Activated CD4-positive, CD25-positive, alpha-beta regulatory T cell treated with anti-CD3 and anti-CD28 coated beads, Interleukin-2, amount 50 U/mL, for 24 hours (primary cell): ENCODE results near the gene PLCB3.

ENCODE experiments used
- ATAC-seq, 2 donors: fragments of 150-1000 bp; cut with Tn5 transposase; one replicate each; pipeline ENCODE4 v1.10.0; 2021; ENCODE audit warnings: mild to moderate bottlenecking in 1 of 2, moderate library complexity in 1 of 2

Gene PLCB3

GRCh38 chr11:64237484-64237951 is 13.8 kb upstream of the PLCB3 start:
- ATAC-seq: no peak

DNA sequence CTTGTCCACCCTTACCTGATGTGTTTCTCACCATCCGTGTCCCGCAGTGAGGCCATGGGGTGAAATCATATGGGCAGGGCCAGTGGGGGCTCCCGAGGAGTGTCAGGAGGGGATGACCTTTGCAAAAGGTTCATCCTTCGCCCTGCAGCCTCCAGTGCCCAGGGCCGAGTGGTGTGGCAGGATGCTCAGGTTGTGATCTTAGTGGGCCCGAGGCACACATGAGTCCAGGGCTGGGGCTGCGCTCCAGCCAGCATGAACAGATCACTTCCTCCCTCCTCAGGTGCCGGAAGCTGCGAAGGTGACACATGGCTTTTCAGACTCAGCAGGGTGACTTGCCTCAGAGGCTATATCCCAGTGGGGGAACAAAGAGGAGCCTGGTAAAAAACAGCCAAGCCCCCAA is 13.3 kb upstream of the PLCB3 start:
- no peak for ATAC-seq

- ATAC-seq: no peak
These were observed 12.3 kb upstream of the PLCB3 start for GRCh38 chr11:64238999-64239398.

DNA sequence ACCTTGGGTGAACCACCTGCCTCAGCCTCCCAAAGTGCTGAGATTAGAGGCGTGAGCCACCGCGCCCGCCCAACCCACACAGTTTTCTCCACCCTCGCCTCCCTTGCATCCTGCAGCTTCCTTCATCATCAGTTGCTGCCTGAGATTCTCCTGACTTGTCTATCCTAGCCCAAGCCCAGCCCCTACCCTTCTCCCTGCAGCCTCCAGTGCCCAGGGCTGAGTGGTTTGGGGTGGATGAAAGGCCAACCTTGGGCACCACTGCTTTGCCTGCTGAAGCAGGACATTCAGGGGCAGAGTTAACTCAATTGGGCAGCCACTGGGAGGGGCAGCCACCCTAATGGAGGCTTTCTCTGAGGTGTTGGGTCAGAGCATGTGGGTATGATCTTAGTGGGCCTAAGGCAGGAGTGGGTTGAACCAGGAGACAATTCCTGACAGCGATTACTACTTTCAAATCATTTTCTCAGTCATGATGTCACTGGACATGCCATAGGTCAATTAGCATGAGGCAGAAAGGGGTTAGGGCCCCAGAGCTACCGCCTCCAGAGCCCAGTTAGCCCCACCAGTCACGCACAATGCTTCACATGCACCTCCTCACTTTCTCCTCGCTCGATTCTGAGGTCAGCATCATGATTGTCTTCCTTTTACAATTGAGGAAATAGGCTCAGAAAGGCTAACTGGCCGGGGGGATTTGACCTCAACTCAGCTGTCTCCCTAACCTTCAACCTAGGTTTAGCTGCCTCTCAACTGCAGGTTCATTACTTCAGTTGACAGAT is 11.5 kb upstream of the PLCB3 start:
- no peak for ATAC-seq

DNA sequence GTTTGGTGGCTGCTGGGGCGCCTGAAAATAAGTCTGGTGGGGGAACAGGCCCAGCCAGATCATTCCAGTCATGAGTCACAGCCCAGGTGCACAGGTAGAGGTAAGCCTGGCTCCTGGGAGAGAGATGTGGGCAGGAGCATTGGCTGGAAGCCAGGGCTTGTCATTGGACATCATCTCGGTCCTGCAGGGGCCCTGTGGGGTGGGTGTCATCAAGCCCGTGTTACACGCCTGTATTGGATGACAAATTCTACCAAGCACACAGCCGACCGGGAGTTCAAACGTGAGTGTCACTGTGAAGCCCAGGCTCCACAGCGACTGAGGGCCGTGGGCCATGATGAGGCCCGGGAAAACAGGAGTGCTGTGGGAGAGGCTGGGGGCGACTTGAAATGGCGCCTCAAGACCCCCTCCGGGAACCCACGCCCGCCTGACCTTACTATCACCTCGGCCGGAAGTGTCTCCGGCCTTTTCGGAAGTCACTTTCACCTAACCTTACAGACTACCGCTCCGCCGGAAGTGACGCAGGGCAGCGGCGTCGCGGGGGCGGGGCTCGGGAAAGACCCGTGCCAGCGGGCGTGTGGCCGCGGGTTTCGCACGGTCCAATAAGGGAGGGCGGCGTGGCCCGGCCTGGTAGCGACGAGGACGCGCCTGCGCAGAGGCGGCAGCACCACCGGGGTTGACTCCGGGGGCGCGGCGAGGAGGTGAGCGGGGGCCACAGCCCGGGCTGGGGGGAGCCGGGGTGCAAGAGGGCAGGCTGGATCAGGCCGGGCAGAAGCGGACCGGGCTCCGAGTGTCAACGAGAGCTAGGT is 10.7 kb upstream of the PLCB3 start, which contains the start of gene FKBP2:
FKBP2 (plus strand) TSS at position 661 of the 806 bp plus-strand sequence. CDS start 1,293 bp downstream, outside the sequence.
- ATAC-seq: peak; percentile 58 to 68

GRCh38 chr11:64241241-64241490 is 10.2 kb upstream of the PLCB3 start:
- ATAC-seq: peak; percentile 74

- ATAC-seq: peak in 1 of 2 donors; percentile 71
These were observed 9.6 kb upstream of the PLCB3 start for GRCh38 chr11:64241491-64242374.

- ATAC-seq: no peak
These were observed 8.0 kb upstream of the PLCB3 start for GRCh38 chr11:64243236-64243854.

DNA sequence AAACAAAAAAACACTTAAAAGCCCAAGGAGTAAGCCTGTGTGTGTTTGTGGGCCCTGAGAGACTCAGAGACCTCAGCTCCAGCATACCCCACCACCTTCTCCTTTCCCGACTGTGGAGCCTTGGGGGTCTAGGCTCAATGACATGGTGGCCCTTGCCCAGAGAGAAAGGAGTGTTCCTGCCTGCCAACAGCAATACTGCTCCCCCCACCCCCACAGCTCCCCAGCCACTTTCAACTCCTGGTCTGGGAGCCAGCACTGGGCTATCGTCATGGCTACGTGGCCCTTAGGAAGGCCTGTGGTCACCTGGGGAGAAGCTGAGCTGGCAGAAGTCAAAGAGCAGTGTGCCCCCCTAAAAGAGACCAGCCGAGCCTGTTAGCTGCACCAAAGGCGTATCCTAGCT is 7.2 kb upstream of the PLCB3 start:
- no peak for ATAC-seq

- no peak for ATAC-seq
These were observed 6.4 kb upstream of the PLCB3 start for GRCh38 chr11:64244966-64245365.

GRCh38 chr11:64245401-64245796 is 5.9 kb upstream of the PLCB3 start:
- ATAC-seq: no peak

DNA sequence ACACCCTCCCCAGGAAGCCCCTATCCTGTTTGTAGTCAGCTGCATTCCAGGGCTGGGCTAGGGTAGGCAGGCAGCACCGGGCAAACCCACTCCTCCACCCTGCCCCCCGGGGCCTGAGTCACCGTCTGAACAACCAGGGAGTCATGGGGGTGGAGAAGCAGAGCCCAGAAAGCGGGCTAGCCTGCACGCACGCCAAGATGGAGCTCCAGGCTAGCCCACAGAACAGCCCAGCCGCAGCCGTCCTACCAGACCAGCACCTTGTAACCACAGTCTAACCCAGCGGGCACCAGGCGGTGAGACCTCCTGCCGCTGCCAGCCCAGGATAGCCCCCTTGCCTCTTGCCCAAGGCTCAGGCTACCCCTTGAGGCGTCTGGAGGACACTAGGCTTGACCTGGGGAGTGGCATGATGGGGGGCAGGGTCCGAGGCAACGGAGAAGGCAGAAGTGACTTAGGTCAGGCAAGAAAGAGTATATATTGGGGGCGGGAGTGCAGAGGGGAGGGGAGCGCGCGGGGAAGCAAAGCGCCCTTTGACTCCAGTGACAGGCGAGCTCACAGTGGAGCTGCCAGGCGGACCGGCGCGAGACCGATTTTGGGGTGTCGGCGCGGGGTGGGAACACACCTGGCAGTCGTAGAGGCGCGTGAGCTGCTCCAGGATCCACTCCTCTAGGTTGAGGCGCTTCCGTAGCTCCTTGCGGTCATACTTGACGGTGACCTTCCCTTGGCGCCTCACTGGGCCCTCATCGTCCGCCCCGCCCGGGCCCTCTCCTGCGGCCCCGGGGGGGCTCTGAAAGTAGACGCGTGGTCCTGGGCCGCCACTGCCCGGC is 5.3 kb upstream of the PLCB3 start:
- peak; percentile 25 to 34 for ATAC-seq

- peak; percentile 11 to 14 for ATAC-seq
These were observed 4.8 kb upstream of the PLCB3 start for GRCh38 chr11:64246621-64246870.

DNA sequence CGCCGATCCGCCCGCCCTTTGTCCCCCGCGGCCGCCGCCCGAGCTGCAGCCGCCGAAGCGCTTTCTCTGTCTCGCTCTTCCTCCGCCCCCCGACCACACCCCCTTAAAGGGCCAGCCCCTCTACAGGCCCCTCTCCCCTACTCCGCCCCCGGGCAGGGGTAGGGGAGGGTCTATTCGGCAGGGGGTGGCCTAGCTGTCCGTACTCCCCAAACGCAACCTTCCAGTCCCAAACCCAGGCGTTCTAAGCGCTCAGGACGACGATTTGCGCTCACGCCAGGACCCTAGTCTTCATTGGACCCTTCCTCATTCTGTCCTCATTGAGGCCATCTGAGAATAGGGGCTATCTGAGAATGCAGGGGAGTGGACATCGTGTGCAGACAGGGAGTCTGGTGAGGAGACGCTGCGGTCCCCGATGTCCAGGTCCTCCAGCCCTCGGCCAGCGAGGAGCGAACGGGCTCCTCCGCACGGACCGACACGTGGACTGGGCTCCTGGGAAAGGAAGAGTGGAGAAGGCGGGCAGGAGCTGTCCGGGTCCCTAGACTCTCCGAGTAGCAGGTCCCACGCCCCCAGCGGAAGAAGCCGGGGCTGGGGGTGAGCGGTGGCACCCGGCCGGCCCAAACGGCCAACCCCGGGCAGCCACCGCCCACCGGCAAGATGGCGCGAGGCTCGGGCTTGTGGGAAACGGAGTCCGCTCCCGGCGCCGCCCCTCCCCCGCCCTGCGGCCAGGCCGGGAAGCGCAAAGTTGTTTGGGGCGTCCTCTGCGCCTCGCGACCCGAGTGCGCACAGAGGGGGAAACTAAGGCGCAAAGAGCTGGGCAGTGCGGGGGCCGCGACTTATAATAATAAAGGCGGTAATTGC is 4.2 kb upstream of the PLCB3 start, which contains the start of gene PPP1R14B:
PPP1R14B (minus strand) TSS at position 73 of the 858 bp plus-strand sequence. CDS start 270 bp downstream, outside the sequence.
- ATAC-seq: peak; percentile 63 to 66

- no peak for ATAC-seq
These were observed 3.4 kb upstream of the PLCB3 start for GRCh38 chr11:64247729-64248531.

GRCh38 chr11:64248578-64248977 is 2.8 kb upstream of the PLCB3 start:
- ATAC-seq: no peak

DNA sequence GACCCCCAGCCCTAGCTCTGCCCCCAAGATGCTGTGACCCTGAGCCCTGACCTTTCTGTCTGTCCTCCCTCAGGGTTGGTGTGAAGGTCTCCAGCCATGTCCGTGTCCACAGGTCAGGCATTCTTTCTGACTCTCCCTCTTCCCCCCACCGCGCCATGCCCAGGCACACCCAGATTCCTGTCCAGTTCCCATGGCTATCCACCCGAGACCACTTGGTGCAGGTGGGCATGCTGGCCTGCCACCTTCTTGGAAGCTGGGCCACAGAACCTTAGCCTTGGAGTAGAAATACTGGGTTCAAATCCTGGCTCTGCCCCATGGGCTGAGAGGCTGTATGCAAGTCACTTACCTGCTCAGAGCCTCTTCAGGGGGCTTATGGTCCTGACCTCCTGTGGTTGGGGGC is 2.3 kb upstream of the PLCB3 start:
- no peak for ATAC-seq

GRCh38 chr11:64249563-64250414 is 1.5 kb upstream of the PLCB3 start:
- no peak for ATAC-seq
